ENCODE measurements around the gene EWSR1.

DNA sequence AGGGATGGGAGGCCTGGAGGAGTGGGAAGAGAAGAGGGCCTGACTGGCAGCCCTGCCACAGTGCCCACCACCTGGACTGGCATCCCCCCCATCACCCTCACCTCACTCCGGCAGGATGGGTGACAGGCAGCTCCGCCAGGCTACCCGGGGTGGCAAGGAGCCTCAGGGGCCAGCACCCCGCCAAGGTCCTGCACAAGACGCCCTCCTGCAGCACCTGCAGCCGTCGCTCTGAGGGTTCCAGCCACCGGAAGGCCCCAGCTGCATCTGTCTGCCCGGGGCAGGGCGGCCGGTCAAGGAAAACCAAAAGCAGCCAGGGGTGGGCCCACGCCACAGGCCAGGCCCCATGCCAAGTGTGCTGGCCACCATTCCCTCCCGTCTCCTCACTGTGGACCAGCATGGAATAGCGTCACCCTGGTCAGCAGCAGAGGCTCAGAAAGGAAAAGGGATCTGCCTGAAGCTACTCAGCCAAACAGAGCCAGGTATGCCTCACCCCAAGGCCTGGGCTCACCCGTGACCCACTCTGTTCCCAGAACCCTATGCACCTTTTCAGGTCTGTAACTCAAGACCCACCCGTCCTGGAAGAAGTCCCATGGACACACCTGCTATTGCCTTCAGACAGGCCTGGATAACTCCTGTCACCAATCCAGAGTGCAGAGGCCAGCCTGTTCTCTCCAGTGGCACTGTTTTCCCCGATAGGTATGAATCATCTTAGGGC lies 7.3 kb upstream of the EWSR1 start:
- no peak for TF ChIP-seq EZH2 (IDR thresholded peaks at IDR 0.05; ENCODE audit: borderline replicate concordance, insufficient read depth, low read depth, low read length, poor library complexity, severe bottlenecking)
- TF ChIP-seq, protein P1, sequence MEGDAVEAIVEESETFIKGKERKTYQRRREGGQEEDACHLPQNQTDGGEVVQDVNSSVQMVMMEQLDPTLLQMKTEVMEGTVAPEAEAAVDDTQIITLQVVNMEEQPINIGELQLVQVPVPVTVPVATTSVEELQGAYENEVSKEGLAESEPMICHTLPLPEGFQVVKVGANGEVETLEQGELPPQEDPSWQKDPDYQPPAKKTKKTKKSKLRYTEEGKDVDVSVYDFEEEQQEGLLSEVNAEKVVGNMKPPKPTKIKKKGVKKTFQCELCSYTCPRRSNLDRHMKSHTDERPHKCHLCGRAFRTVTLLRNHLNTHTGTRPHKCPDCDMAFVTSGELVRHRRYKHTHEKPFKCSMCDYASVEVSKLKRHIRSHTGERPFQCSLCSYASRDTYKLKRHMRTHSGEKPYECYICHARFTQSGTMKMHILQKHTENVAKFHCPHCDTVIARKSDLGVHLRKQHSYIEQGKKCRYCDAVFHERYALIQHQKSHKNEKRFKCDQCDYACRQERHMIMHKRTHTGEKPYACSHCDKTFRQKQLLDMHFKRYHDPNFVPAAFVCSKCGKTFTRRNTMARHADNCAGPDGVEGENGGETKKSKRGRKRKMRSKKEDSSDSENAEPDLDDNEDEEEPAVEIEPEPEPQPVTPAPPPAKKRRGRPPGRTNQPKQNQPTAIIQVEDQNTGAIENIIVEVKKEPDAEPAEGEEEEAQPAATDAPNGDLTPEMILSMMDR (IDR thresholded peaks at IDR 0.05): no peak

Data from B cell (primary cell).